ENCODE measurements around the gene SH3TC2. TPM values are rescaled to one million over a fixed set of nuclear protein-coding genes. Genes with fewer than 3 reads are reported as not detected.
A peak's percentile ranks its signal among the peaks of the same experiment; 100 is the strongest.

The SH3TC2 gene
- total RNA-seq, 1 donor from 2014 or later: 70.0 TPM

GRCh38 chr5:149060325-149060724 lies 2.5 kb downstream of the SH3TC2 start:
- DNase-seq (ENCODE audit: low spot score): no peak

- no peak for DNase-seq (ENCODE audit: low spot score)
Observed at GRCh38 chr5:149056616-149057165, 6.2 kb downstream of the SH3TC2 start.

- no peak for DNase-seq (ENCODE audit: low spot score)
Observed at GRCh38 chr5:149054416-149054815, 8.4 kb downstream of the SH3TC2 start.

GRCh38 chr5:149053072-149053695 lies 9.7 kb downstream of the SH3TC2 start:
- no peak for DNase-seq (ENCODE audit: low spot score)

GRCh38 chr5:149049371-149049781 lies 13.5 kb downstream of the SH3TC2 start:
- no peak for DNase-seq (ENCODE audit: low spot score)

GRCh38 chr5:149048811-149049210 lies 14.1 kb downstream of the SH3TC2 start:
- DNase-seq (ENCODE audit: low spot score): no peak

GRCh38 chr5:149047462-149047861 lies 15.4 kb downstream of the SH3TC2 start:
- DNase-seq (ENCODE audit: low spot score): no peak

- no peak for DNase-seq (ENCODE audit: low spot score)
Observed at GRCh38 chr5:149046196-149046829, 16.5 kb downstream of the SH3TC2 start.

GRCh38 chr5:149045089-149045460 lies 17.8 kb downstream of the SH3TC2 start:
- DNase-seq (ENCODE audit: low spot score): no peak

- no peak for DNase-seq (ENCODE audit: low spot score)
Observed at GRCh38 chr5:149044453-149045088, 18.3 kb downstream of the SH3TC2 start.

GRCh38 chr5:149043641-149044040 lies 19.2 kb downstream of the SH3TC2 start:
- DNase-seq (ENCODE audit: low spot score): no peak

- no peak for DNase-seq (ENCODE audit: low spot score)
Observed at GRCh38 chr5:149042865-149043264, 20.0 kb downstream of the SH3TC2 start.

GRCh38 chr5:149041242-149041641 lies 21.6 kb downstream of the SH3TC2 start:
- DNase-seq (ENCODE audit: low spot score): no peak

- DNase-seq (ENCODE audit: low spot score): no peak
Observed at GRCh38 chr5:149040421-149040820, 22.4 kb downstream of the SH3TC2 start.

GRCh38 chr5:149039506-149039905 lies 23.4 kb downstream of the SH3TC2 start:
- DNase-seq (ENCODE audit: low spot score): no peak

- DNase-seq (ENCODE audit: low spot score): no peak
Observed at GRCh38 chr5:149038336-149039080, 24.4 kb downstream of the SH3TC2 start.

GRCh38 chr5:149037817-149038216 lies 25.0 kb downstream of the SH3TC2 start:
- DNase-seq (ENCODE audit: low spot score): no peak

- no peak for DNase-seq (ENCODE audit: low spot score)
Observed at GRCh38 chr5:149036970-149037369, 25.9 kb downstream of the SH3TC2 start.

- no peak for DNase-seq (ENCODE audit: low spot score)
Observed at GRCh38 chr5:149036168-149036567, 26.7 kb downstream of the SH3TC2 start.

- peak; percentile 82 for DNase-seq (ENCODE audit: low spot score)
Observed at GRCh38 chr5:149035372-149035790, 27.5 kb downstream of the SH3TC2 start.

GRCh38 chr5:149030838-149031397 lies 31.9 kb downstream of the SH3TC2 start:
- DNase-seq (ENCODE audit: low spot score): no peak

GRCh38 chr5:149030392-149030791 lies 32.5 kb downstream of the SH3TC2 start:
- no peak for DNase-seq (ENCODE audit: low spot score)
